Measurements from ENCODE around the gene NR2F1.
A peak's percentile ranks its signal among the peaks of the same experiment; 100 is the strongest.

Gene NR2F1

GRCh38 chr5:93608855-93609254, 25.8 kb downstream of the NR2F1 start (continued):
- TF ChIP-seq ZSCAN5A (tag by site-specific recombination; IDR thresholded peaks at IDR 0.05) (no peak), ZNF24 (tag by site-specific recombination; IDR thresholded peaks at IDR 0.05) (no peak), ZNF112 (tag by site-specific recombination; IDR thresholded peaks at IDR 0.05) (no peak), SCRT1 (tag by site-specific recombination; IDR thresholded peaks at IDR 0.05; ENCODE audit: borderline replicate concordance) (no peak)

- CTCF ChIA-PET, result interaction anchor here (1.2 kb wide), 1 partner anchor 605 kb away, joined by 4 read pairs; no protein-coding TSS in a partner anchor
- no peaks in the 10 kb centered on the region for H3K36me3 ChIP-seq (ENCODE audit: control insufficient read depth in 2 of 2, insufficient read depth in 1 of 2, low read length in 2 of 2)
- H3K9me3 ChIP-seq (ENCODE audit: control insufficient read depth, insufficient read depth, low read depth, low read length), result no peaks in the 10 kb centered on the region
- H3K27ac ChIP-seq (ENCODE audit: extremely low read depth, low read depth, low read length), result no peak overlapping the region
- peaks cover 21% of the 10 kb centered on the region for H3K4me1 ChIP-seq (ENCODE audit: control insufficient read depth, insufficient read depth, low read length)
- POLR2A ChIA-PET, result no interaction called here
- TF ChIP-seq ZNF514 (tag by site-specific recombination; IDR thresholded peaks at IDR 0.05), result no peak
- TF ChIP-seq WT1 (tag by site-specific recombination; IDR thresholded peaks at IDR 0.05), result no peak
- no peak for TF ChIP-seq EGR2 (tag by site-specific recombination; IDR thresholded peaks at IDR 0.05; ENCODE audit: low read depth)
- TF ChIP-seq ZBTB10 (tag by site-specific recombination; IDR thresholded peaks at IDR 0.05), result no peak
- TF ChIP-seq ZBTB49 (tag by site-specific recombination; IDR thresholded peaks at IDR 0.05; ENCODE audit: low read depth), result no peak
- no peak for TF ChIP-seq KLF9 (tag by site-specific recombination; IDR thresholded peaks at IDR 0.05; ENCODE audit: low read depth)
- H3K4me3 ChIP-seq (ENCODE audit: low read depth, low read length), result no peak overlapping the region
Observed at GRCh38 chr5:93609762-93610161, 26.7 kb downstream of the NR2F1 start.

GRCh38 chr5:93610581-93611272, 27.7 kb downstream of the NR2F1 start:
- Histone ChIP-seq H3K4me1 (ENCODE audit: control insufficient read depth, insufficient read depth, low read length) (peaks cover 18% of the 10 kb centered on the region), H3K9me3 (ENCODE audit: control insufficient read depth, insufficient read depth, low read depth, low read length) (no peaks in the 10 kb centered on the region), H3K27ac (ENCODE audit: extremely low read depth, low read depth, low read length) (no peak overlapping the region), H3K4me3 (ENCODE audit: low read depth, low read length) (no peak overlapping the region), H3K36me3 (ENCODE audit: control insufficient read depth in 2 of 2, insufficient read depth in 1 of 2, low read length in 2 of 2) (no peaks in the 10 kb centered on the region)
- ChIA-PET CTCF (interaction anchor here (0.6 to 1.1 kb wide), 3 partner anchors 24 to 190 kb away, joined by 3 read pairs; no protein-coding TSS in a partner anchor), POLR2A (no interaction called here)
- no peak for TF ChIP-seq IKZF3 (tag by site-specific recombination; IDR thresholded peaks at IDR 0.05)
- no peak for TF ChIP-seq ZNF621 (tag by site-specific recombination; IDR thresholded peaks at IDR 0.05)
- no peak for TF ChIP-seq PATZ1 (tag by site-specific recombination; IDR thresholded peaks at IDR 0.05)
- no peak for TF ChIP-seq ZBTB10 (tag by site-specific recombination; IDR thresholded peaks at IDR 0.05)
- TF ChIP-seq SCRT1 (tag by site-specific recombination; IDR thresholded peaks at IDR 0.05; ENCODE audit: borderline replicate concordance), result peak; percentile 71; the same call in 1 of the 2 replicates
- peak; percentile 70; the same call in 1 of the 2 replicates for TF ChIP-seq SCRT2 (tag by site-specific recombination; IDR thresholded peaks at IDR 0.05)
- TF ChIP-seq EGR2 (tag by site-specific recombination; IDR thresholded peaks at IDR 0.05; ENCODE audit: low read depth), result no peak
